GM11168 (cell line): ENCODE results near the gene KHK.

Experiments
- in situ Hi-C: fragments of 300-500 bp; cut with MboI; formaldehyde crosslinking; loops from one replicate; pipeline ENCODE4 v1.12.0; 2022; ENCODE audit warnings: low sequenced_read_pairs; ENCODE audit not compliant: unreplicated experiment

KHK gene

DNA sequence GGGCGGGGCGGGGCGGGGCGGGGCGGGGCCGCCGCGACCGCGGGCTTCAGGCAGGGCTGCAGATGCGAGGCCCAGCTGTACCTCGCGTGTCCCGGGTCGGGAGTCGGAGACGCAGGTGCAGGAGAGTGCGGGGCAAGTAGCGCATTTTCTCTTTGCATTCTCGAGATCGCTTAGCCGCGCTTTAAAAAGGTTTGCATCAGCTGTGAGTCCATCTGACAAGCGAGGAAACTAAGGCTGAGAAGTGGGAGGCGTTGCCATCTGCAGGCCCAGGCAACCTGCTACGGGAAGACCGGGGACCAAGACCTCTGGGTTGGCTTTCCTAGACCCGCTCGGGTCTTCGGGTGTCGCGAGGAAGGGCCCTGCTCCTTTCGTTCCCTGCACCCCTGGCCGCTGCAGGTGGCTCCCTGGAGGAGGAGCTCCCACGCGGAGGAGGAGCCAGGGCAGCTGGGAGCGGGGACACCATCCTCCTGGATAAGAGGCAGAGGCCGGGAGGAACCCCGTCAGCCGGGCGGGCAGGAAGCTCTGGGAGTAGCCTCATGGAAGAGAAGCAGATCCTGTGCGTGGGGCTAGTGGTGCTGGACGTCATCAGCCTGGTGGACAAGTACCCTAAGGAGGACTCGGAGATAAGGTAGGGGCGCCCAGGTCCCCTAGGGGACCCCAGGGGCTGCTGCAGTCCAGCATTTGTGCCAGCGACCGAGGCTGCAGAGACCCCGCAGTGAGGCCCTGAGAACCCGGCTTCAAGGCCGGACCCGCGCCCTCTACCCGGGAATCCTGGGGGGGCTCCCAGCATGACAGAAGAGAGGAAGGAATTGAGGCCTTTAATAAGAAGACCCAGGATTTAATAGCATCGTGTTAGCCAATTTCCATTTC is at the start of gene KHK:
KHK (plus strand) TSS at position 49 of the 870 bp plus-strand sequence; CDS start at position 537, 488 bp downstream.
- in situ Hi-C loops = no loop called here

DNA sequence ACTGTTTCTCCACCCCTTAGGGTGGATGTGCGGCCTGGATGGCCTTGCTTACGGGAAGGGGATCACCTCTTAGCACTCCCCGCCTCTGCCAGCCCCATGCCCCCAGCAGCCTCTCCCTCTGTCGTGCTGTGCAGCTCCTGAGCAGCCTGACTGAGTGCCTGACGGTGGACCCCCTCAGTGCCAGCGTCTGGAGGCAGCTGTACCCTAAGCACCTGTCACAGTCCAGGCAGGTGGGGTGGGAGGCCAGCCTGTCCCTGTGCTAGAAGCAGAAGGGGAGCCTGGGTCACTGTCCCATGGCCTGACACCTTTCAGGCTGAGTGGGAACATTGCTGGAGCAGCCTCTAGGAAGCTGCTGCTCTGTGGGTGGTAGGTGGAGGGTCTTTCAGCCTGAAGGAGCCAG is 48.6 kb upstream of the KHK start:
- in situ Hi-C loops = no loop called here

DNA sequence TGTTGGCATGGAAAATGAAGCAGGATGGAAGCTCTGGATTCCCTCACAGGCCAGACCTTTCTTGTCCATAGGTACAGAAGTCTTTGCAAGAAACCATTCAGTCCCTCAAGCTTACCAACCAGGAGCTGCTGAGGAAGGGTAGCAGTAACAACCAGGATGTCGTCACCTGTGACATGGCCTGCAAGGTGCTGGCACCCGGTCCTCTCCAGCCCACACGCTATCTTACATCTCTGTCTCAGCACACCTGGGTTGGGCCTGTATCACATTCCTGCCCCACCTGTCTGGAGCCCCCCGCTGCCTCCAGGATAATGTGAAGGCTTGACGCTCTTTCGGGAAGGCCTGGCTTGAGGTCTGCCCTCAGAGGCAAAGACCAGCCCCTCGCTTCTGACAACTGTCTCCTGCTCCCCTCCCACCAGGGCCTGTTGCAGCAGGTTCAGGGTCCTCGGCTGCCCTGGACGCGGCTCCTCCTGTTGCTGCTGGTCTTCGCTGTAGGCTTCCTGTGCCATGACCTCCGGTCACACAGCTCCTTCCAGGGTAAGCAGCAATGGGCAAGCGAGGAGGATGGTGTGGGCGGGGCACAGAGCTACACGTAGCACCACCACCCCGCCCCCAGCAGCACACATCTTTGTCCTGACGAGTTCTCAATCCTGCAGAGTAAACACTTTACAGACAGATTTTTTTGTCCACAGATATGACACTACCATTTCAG is 47.8 kb upstream of the KHK start:
- in situ Hi-C loops = no loop called here

DNA sequence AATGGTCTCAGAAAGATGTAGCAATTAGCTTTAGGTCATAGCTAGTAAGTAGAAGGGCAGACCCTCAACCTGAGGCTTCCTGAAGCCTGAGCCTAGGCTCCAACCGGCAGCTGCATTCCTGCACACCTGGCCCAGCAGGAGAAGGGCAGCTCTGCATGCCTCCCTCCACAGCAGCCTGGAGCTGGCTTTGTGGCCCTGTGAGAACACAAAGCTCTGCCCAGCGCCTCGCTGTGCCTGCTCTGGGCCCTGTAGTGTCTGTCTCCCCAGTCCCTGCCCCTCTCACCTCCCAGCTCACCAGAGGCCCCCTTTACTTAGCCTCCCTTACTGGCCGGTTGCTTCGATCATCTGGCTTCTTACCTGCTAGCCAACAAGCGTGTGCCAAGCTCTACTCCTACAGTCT is 47.1 kb upstream of the KHK start:
- in situ Hi-C loops = no loop called here

DNA sequence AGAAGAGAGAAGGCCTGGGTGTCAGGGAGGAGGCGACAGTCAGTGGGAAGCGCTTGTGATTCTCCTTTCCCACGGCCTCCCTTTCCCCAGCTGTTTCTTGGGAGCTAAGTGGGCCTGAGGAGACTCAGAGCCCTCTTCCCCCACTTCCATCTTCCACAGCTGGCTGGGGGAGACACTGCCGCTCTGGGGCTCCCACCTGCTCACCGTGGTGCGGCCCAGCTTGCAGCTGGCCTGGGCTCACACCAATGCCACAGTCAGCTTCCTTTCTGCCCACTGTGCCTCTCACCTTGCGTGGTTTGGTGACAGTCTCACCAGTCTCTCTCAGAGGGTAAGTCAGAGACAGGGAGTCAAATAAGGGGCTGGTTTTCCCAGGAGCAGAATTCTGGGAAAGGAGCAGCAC is 46.7 kb upstream of the KHK start:
- in situ Hi-C loops = no loop called here

DNA sequence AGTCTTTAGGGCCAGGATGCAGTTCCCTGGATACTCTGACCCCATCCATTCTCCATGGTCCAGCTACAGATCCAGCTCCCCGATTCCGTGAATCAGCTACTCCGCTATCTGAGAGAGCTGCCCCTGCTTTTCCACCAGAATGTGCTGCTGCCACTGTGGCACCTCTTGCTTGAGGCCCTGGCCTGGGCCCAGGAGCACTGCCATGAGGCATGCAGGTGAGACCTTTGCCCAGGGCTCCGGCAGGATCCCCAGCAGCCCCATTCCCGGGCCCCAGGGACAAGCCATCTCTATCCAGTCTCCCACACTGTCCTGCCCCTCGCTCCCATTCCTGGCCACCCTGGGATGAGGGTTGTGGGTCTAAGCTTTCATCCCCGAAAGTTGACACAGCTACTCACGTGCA is 46.3 kb upstream of the KHK start:
- in situ Hi-C loops = no loop called here

DNA sequence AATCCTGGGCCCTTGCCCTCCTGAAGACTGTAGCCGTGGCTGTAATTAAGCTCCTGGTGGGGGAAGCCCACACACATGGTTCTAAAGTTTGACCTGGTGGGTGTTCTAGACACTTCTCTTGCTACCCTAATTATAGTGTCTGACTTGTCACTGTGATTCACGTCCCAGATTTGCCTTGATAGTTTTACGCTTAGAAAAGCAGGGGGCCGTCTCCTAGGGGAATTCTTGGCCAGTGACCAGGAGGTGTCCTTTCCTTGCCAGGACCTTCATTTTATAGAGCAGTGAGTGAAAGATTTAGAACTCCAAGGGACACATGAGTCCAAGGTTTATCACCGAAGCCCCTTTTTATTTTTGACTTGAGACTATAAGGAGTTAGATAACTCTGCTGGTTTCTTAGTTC is 44.8 kb upstream of the KHK start:
- in situ Hi-C loops = no loop called here

DNA sequence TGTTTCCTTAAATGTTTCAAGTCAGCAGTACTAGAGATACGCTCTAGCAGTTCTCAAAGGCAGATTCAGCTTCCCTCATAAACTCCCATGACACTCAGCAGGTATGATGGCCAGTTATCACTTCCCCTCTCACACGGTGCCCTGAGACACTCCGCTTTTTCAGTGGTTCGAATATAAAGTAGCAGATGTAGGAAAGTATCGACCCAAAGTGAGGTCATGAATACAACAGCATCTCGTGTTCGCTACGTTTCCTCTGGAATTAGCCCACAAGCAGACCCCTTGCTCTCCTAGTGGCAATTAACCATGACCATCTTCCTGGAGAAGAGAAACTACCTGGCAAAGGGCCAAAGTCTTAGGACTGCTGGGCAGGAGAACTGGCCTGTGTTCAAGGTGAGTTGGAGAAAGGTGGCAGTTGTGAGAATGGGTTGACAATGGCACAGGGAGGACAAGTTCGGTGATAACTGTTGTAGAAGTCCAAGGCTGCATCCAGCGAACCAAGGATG is 44.4 kb upstream of the KHK start:
- in situ Hi-C loops = no loop called here

DNA sequence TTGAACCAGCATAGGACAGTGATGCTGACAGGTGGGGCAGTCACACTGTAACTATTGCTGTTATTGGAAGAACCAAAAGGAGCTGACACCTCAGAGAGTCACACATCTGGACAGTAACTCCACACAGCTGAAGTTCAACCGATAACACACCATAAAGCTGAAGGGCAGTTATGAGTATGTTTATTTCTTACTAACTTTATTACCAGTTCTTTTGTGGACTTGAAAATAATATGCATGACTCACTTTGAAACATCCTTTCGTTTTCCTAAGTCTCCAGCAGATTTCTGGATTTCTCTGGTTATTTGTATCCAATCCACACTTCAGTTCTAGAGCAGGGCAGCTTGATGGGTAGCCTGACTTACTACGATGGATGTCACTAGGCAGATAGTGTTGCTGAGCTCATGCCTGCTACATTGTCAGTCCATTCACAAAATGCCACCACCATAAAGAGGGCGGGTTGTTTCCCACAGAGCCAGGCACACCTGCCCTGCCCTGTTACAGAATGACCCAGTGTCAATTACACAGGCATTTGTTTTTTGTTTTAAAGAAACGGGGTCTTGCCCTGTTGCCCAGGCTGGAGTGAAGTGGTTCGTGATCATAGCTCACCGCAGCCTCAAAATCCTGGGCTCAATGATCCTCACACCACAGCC is 43.5 kb upstream of the KHK start:
- in situ Hi-C loops = no loop called here

DNA sequence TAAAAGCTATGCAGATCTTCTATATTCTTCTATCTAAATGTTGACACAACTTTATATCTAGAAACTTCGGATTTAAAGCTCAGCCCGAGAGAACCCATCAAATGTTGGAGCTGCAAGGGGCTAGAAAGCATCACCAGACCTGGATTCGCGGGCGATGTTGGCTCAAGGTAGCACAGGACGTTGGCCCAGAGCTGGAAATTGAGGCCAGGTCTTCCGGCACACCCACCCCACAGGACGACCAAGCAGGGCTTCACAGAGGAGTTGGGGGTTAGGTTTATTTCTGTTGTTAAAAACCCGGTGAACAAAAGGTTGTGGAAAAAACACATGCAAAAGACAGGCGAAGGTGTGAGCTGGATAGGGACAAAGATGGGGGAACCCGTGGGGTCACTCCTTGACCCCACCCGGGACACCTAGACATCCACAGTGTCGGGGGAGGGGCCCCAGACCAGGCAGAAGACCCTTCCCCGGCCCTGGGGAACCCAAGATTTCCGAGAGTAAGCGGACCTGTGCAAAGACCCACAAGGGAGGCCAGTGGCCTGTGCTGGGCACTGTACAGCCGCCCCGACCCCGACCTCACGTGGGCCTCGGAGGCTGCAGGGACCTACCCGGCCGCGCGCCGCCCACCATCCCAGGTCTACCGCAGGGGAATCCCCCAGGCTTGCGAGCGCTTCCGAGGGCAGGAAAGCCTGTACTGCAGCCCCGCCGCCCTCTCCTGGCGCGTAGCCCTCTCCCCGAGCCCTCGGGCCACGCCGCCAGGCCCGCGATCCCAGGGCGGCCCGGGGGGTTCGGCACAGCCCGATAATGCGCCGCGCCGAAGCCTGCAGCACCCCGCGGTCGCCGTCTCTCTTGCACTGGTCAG is 36.9 kb upstream of the KHK start:
- in situ Hi-C loops = no loop called here

DNA sequence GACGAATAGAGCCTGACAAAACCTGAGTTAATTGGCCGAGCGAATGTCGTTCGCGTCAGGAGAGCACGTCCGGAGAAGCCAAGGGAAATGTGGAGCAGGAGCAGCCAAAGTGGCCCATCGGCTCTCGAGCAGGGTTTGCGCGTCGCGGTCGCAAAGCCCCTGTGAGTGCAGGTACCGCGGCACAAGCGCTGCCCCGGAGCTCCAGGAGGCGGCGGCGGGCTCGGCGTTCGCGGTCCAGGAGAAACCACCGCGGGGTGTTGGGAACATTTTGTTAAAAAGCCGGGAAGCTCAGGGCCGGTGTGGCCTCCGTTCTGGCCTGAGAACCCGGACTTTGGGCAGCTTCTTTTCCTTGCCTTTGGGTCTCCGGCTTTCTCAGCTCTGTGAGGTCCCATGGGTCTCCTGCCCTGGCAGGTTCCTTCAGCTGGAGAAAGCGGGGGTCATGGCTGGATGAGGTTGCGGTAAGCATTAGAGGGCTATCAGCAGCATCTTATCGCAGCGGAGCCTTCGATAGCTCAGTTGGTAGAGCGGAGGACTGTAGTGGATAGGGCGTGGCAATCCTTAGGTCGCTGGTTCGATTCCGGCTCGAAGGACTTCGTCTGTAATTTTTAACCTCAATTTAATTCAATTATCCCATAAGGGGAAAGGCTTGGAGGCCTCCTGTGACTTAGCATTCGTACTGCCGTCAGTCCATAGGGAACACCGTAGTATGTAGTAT is 36.1 kb upstream of the KHK start:
- in situ Hi-C loops = no loop called here

DNA sequence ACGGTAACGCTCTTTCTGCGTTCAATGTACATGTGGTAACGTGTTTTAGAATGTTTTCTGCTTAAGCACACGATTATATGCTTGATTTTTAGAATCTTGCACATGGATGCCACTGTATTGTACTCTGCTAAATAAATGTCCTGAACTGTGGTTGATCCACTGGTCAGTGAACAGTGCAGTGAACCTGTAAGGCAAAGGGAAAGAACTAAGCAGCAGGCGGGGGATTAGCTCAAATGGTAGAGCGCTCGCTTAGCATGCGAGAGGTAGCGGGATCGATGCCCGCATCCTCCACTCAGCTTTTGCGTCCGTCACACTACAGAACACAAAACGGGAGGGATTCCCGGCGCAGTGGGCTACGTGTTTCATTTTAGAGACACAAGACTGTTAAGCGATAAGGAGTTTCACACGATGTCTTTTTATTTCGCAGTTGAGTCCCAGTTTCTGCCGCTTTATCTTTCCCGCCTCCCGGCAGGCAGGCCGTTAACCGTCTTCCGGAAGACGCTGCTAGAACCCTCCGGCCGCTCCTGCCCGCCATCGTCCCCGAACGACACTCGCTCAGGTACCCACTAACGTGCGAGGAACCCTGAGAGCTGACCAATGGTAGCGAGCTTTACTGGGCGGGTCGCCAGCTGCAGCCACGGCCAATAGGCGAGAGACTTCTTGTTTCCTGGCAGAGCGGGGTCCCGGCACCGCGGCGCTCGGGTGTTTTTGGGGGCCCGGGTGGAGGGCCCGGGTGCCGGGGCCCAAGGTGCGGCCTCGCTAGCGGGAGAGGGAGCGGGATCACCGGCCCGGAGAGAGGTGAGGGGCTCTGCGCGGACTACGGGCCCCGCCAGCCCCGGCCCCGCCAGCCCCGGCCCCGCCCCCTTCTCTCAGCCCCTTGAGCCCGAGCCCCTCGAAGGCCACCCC is 35.3 kb upstream of the KHK start, which contains the start of gene AGBL5:
AGBL5 (plus strand) TSS at position 673 of the 906 bp plus-strand sequence. CDS start 1,291 bp downstream, outside the sequence.
- in situ Hi-C loops = no loop called here

DNA sequence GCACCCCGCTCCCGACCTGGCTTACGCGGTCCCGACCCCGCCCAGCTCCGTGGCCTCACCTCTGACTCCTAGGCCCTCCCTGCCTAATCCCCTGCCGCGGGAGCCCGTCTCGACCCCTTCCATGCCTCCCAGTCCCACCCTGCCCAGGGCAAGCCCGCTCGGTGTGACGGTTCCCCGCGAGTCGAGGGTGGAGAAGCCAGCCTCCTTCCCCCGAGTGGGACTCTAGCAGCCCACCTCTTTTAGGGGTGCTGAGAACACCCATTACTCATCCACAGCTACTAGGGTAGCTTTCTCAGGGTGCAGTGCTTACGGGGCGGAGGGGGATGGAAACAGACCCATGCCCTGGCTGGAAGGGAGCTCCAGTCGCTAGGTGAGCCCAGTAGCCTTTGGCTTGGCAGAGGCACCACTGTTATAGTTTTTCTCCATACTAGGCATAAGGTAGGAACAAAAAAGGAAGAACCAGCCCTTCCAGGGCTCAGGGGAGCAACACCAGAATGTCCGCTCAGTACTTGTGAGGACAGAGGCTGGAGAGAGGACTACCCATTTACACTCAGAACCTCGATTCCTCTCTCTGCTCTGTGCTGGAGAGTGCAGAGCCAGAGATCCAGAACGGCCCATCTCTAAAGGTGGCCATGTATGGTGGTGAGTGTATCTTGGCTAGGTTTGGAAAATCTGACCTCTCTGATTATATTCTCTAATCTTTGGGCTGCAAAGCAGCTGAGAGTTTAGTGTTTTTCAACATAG is 34.5 kb upstream of the KHK start:
- in situ Hi-C loops = no loop called here

DNA sequence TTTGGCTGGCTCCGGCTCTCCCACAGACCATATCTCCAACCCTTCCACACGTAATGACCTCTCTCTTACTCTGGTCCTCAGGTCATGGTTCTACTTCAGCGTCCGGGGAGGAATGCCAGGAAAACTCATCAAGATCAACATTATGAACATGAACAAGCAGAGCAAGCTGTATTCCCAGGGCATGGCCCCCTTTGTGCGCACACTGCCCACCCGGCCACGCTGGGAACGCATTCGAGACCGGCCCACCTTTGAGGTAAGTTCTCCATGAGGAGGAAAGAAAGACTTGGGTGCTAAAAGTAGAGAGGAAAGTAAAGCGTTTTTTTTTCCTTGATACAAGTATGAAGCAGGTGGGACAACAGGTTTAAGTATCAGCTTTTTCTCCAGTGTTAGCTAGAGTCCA is 33.3 kb upstream of the KHK start:
- in situ Hi-C loops = no loop called here

DNA sequence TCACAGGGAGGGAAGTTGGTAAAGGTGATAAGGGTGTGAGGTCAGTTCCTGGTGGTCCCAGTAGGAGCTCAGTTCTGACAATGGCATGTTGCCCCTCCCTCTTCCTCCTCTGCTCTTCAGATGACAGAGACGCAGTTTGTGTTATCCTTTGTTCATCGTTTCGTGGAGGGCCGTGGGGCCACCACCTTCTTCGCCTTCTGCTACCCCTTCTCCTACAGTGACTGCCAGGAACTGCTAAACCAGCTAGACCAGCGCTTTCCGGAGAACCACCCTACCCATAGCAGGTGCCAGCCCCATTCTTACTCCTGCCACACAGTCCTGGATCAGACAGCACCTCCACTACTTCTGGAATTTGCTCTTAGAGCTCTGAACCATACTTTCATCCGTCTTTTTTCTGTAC is 32.8 kb upstream of the KHK start:
- in situ Hi-C loops = no loop called here

DNA sequence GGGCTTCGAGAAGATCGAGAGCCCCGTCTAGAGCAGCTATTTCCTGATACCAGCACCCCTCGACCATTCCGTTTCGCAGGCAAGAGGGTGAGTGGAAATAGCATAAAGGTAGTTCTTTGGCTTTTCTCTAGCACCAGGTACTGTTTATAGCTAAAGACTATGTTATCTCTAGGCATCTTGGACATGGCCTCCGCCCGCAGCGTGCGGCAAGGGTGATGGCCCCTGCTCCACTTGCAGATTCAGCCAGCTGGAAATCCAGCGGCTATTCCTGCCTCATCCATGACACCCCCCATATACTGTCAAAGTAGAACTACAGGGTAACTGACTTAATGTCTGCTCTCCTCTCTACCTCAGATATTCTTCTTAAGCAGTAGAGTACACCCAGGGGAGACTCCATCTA is 31.9 kb upstream of the KHK start:
- in situ Hi-C loops = no loop called here

DNA sequence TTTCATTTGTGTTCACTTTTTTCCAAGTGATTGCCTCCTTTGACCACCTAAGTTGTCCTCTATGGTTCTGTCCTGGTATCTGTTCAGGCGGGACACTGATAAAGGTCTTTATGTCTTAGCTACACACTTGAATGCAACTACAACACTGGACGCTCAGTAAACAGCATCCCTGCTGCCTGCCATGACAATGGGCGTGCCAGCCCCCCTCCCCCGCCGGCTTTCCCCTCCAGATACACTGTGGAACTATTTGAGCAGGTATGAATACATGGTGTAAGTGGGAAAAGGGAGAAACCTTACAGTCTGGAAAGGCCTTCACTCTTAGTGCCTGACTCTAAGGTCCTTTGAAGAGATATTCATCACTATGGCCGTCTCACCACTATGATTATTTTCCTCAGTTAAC is 29.4 kb upstream of the KHK start:
- in situ Hi-C loops = no loop called here

DNA sequence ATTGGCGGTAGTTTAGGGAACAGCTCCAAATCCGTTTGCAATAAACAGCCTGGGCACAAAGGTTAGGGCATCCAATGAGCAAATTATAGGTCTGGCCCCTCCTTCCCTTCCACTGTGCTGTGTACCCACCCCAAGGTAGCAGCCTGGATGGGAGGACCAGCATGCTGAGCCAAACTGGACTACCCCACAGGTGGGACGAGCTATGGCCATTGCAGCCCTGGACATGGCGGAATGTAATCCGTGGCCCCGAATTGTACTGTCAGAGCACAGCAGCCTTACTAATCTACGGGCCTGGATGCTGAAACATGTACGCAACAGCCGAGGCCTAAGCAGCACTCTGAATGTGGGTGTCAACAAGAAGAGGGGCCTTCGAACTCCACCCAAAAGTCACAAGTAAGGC is 28.4 kb upstream of the KHK start:
- in situ Hi-C loops = no loop called here
